GM19468 (cell line): Measurements from ENCODE around the gene MYH7.
"Not testable (repeated sequence)": the region's sequence is repeated elsewhere in the genome, so short reads cannot be mapped to it uniquely, and the experiment has no call there.

Experiments used
- ATAC-seq: cut with Tn5 transposase; IDR thresholded peaks from one replicate; pipeline ENCODE4 v1.9.1; 2021; ENCODE audit warnings: mild to moderate bottlenecking, moderate library complexity, moderate number of reproducible peaks; ENCODE audit not compliant: unreplicated experiment; ENCODE audit errors: extremely low read depth

MYH7 gene

GRCh38 chr14:23432102-23432925 is 3.1 kb downstream of the MYH7 start:
- no peak for ATAC-seq

DNA sequence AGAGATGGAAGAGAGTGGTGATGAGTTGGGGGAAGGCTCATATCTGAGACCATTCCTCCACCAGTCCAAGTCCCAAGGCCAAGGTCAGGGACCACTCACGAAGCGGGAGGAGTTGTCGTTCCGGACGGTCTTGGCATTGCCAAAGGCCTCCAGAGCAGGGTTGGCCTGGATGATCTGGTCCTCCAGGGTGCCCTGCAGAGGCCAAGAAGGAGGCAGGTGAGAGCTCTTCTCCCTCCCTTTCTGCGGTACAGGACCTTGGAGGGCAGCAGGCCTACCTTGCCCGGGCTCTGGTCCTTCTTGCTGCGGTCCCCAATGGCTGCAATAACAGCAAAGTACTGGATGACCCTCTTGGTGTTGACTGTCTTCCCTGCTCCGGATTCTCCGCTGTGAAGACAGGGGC is 4.0 kb downstream of the MYH7 start:
- no peak for ATAC-seq

- no peak for ATAC-seq
Observed at GRCh38 chr14:23430723-23431085, 4.8 kb downstream of the MYH7 start.

DNA sequence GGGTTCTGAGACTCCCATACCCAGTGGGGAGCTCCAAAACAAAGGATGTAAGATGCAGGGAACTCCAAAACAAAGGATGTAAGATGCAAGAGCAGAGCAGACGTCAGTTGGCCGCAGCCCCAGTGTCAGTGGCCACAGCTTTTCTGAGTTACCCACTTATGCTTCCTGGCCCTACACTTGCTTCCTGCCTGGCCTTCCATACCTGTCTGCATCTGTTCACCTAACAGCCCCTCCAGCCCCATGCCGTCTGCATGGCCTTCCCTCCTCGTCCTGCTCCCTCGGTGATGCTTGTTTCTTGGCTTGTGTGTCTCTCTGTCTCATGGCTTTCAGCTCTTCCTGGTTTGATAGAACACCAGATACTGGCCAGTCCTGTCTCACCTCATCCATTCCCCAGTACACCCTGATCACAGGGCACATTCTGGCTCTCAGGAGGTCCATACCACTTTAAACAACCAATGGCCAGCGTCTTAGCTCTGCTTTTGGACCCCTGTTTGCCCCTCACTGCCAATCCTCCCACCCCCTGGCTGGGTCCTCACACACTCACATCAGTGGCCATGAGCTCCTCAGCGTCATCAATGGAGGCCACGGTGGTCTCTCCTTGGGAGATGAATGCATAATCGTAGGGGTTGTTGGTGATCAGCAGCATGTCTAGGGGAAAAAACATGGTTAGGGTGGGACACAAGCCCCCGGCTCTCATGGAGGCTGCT is 5.3 kb downstream of the MYH7 start:
- ATAC-seq: no peak

DNA sequence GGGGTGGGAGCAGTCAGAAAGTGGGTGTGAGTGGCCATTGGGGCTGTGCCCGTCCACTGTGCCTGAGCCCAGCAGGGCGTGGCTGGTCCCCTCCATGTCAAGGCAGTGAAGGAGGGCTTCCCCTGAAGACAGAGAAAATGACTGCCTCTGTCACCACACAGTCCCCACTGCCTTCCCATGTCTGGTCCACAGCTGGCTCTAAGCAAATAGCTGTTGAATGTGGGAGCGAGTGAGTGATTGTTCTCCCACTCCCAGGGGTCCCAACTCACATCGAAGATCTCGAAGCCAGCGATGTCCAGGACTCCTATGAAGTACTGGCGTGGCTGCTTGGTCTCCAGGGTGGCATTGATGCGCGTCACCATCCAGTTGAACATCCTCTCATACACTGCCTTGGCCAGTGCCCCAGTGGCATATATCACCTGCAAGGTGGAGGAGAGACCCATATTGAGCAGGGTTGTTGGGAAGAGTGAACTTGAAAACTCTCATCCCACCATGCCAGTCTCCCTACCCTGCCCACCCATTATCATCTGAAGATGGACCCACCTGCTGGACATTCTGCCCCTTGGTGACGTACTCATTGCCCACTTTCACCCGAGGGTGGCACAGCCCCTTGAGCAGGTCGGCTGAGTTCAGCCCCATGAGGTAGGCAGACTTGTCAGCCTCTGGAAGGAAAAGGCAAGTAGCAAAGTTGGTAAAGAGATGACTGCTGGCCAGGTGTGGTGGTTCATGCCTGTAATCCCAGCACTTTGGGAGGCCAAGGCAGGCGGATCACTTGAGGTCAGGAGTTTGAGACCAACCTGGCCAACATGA is 6.6 kb downstream of the MYH7 start:
- ATAC-seq: no peak

DNA sequence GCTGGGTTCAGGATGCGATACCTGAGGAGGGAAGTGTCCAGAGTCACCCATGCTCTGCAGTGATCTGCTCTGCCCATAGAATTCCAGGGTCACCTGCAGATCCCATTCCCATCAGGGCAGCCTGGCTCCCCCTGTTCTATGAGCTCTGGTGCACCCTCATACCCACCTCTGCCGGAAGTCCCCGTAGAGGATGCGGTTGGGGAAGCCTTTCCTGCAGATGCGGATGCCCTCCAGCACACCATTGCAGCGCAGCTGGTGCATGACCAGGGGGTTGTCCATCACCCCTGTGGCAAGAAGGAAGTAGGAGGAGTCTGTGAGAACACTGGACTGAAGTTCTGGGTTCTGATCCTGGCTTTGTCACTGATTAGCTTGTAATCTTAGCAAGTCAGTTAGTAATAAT is 9.7 kb downstream of the MYH7 start:
- not testable (repeated sequence) for ATAC-seq

- no peak for ATAC-seq
Observed at GRCh38 chr14:23425169-23425568, 10.3 kb downstream of the MYH7 start.

GRCh38 chr14:23423657-23424056 is 11.8 kb downstream of the MYH7 start:
- ATAC-seq: no peak

DNA sequence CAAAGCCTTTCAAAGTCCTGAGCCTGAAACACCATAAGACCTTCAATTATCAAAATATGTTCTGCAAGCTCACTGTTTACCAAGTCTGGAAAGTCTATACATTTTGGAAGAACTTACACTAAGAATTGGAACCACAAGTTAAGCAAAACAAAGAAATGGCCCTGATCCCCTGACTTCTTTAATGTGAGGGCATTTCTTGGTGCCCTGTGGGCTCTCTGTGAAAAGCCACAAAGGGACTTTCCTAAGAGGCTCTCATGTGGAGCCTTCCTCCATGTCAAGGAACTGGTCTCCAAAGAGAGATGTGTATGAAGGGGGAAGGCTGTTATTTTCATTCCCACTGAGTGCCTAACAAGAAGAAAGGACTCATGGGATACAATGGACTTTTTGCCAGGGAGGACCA is 13.9 kb downstream of the MYH7 start:
- ATAC-seq: no peak

DNA sequence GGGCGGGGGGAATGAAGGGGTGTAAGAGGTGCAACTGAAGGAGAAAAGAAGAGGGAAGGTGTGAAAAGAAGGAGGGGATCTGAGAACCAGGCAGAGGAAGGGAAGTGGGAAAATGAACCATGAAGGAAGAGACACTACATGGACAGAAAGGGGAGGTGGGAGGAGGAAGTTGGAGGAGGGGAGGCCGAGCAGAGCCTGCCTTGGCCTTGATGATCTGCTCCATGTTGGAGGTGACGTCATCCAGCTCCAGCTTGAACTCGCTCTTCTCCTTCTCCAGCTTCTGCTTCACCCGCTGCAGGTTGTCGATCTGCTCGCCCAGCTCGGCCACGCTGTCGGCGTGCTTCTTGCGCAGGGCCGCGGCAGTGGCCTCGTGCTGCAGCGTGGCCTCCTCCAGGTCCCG is 15.8 kb downstream of the MYH7 start:
- ATAC-seq: not testable (repeated sequence)

GRCh38 chr14:23418021-23418420 is 17.4 kb downstream of the MYH7 start:
- ATAC-seq: no peak

DNA sequence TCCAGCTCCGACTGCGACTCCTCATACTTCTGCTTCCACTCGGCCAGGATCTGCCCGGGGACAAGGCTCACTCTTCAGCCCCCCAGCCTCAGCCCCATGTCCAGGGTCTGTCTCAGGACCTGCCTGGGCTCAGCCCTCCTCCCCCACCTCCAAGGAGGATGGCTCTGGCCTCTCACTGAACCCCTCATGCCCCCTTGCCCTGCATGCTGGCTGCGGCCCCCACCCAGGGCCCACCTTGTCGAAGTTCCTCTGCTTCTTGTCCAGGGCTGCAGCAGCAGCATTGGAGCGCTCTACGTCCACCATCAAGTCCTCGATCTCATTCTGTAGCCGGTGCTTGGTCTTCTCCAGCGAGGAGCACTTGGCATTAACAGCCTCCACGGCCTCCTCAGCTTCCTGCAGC is 18.2 kb downstream of the MYH7 start:
- ATAC-seq: not testable (repeated sequence)

GRCh38 chr14:23416801-23417200 is 18.7 kb downstream of the MYH7 start:
- ATAC-seq: no peak

DNA sequence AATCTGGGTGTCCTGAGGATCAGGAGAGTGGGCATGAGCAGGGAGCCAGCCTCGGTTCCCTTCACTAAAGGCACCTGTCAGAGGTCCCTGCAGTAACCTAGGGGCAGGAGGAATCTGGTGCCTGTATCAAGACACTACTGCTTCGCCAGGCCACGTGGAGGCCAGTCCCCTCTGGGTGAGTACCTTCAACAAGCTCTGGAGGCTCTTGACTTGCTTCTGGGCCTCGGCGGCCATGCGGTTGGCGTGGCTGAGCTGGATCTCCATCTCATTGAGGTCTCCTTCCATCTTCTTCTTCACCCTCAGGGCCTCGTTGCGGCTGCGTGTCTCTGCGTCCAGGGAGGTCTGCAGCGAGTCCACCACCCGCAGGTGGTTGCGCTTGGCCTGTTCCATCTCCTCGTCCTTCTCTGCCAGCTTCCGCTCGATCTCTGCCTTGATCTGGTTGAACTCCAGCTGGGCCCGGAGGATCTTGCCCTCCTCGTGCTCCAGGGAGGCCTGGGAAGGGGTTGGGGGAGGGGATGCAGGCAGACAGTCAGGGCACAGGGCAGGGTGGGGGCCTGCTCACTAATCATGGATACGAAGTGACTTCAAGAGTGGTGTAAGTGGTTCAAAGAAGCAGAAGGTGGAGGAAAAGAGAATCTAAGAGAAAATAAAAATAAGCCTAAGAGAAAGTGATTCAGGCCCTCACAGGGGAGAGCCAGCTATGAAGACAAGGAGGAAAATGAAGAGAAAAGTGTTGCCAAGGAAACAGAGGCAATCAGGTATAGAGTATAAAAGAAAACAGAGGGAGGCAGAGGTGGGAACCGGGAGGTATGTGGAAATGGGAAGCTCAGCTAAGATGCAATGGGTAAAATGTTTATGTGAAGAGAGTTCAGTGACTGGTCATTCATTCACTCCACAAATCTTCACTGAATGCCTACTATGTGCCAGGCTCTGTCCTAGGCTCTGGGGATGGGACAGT is 19.4 kb downstream of the MYH7 start:
- ATAC-seq: no peak

- no peak for ATAC-seq
Observed at GRCh38 chr14:23414906-23415820, 20.3 kb downstream of the MYH7 start.

GRCh38 chr14:23414254-23414653 is 21.2 kb downstream of the MYH7 start:
- no peak for ATAC-seq

DNA sequence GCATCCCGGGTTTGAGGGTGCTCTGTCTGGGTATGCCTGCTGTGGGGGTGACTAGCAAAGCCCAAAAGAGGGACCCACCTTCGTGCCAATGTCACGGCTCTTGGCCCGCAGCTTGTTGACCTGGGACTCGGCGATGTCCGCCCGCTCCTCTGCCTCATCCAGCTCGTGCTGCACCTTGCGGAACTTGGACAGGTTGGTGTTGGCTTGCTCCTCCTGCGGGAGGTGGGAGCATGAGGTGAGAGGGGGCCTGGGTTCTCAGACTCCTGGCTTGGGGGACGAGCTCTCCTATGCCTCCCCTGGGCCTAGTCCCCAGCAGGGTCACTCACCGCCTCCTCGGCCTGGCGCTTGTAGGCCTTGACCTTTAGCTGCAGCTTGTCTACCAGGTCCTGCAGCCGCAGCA is 21.8 kb downstream of the MYH7 start:
- no peak for ATAC-seq

GRCh38 chr14:23411563-23412525 is 23.6 kb downstream of the MYH7 start:
- ATAC-seq: no peak
